Erythroblast (primary cell): ENCODE measurements around the gene ACTG2.

Experiments
- GATA1 ChIP-seq: IDR thresholded peaks from 2 replicates; pipeline ENCODE4 v1.6.1; 2011; ENCODE audit warnings: low read depth, mild to moderate bottlenecking, control low read depth, low read length, moderate library complexity
- POLR2A ChIP-seq: IDR thresholded peaks from 2 replicates; pipeline ENCODE4 v1.6.1; 2011; ENCODE audit warnings: mild to moderate bottlenecking, low read length

GRCh38 chr2:73903313-73903712, 10.5 kb downstream of the ACTG2 start:
- TF ChIP-seq POLR2A, result no peak
- no peak for TF ChIP-seq GATA1
